HEK293T (cell line): Measurements from ENCODE around the gene RPUSD1.

Source experiments
- ARNT ChIP-seq: fragments of 450-650 bp; IDR thresholded peaks from 2 replicates; pipeline ENCODE4 v1.6.1; 2017; ENCODE audit warnings: mild to moderate bottlenecking
- BHLHE40 ChIP-seq: fragments of 450-650 bp; IDR thresholded peaks from 2 replicates; pipeline ENCODE4 v1.6.1; 2016; ENCODE audit warnings: mild to moderate bottlenecking, moderate library complexity, borderline replicate concordance
- ELF4 ChIP-seq: fragments of 450-650 bp; IDR thresholded peaks from 2 replicates; pipeline ENCODE4 v1.6.1; 2017; ENCODE audit warnings: antibody characterized with exemption
- FOXA1 ChIP-seq: fragments of 450-650 bp; IDR thresholded peaks from 2 replicates; pipeline ENCODE4 v1.6.1; 2016; ENCODE audit warnings: mild to moderate bottlenecking
- FOXK2 ChIP-seq: fragments of 450-650 bp; IDR thresholded peaks from 2 replicates; pipeline ENCODE4 v1.6.1; 2016; ENCODE audit warnings: mild to moderate bottlenecking
- FOXM1 ChIP-seq: fragments of 450-650 bp; IDR thresholded peaks from 2 replicates; pipeline ENCODE4 v1.6.1; 2017; ENCODE audit warnings: mild to moderate bottlenecking, borderline replicate concordance
- HDGF ChIP-seq: fragments of 450-650 bp; IDR thresholded peaks from 2 replicates; pipeline ENCODE4 v1.6.1; 2017; ENCODE audit warnings: antibody characterized with exemption, borderline replicate concordance
- L3MBTL2 ChIP-seq: fragments of 450-650 bp; conservative IDR thresholded peaks from 2 replicates; pipeline ENCODE4 v1.6.1; 2016; ENCODE audit warnings: mild to moderate bottlenecking
- NFRKB ChIP-seq: fragments of 450-650 bp; IDR thresholded peaks from 2 replicates; pipeline ENCODE4 v1.6.1; 2016; ENCODE audit warnings: mild to moderate bottlenecking, moderate library complexity
- SP1 ChIP-seq: fragments of 450-650 bp; IDR thresholded peaks from 2 replicates; pipeline ENCODE4 v1.6.1; 2017
- SUZ12 ChIP-seq: fragments of 450-650 bp; IDR thresholded peaks from 2 replicates; pipeline ENCODE4 v1.6.1; 2016; ENCODE audit warnings: mild to moderate bottlenecking
- TARDBP ChIP-seq: fragments of 450-650 bp; IDR thresholded peaks from 2 replicates; pipeline ENCODE4 v1.6.1; 2016
- ZNF384 ChIP-seq: fragments of 450-650 bp; IDR thresholded peaks from 2 replicates; pipeline ENCODE4 v1.6.1; 2016

DNA sequence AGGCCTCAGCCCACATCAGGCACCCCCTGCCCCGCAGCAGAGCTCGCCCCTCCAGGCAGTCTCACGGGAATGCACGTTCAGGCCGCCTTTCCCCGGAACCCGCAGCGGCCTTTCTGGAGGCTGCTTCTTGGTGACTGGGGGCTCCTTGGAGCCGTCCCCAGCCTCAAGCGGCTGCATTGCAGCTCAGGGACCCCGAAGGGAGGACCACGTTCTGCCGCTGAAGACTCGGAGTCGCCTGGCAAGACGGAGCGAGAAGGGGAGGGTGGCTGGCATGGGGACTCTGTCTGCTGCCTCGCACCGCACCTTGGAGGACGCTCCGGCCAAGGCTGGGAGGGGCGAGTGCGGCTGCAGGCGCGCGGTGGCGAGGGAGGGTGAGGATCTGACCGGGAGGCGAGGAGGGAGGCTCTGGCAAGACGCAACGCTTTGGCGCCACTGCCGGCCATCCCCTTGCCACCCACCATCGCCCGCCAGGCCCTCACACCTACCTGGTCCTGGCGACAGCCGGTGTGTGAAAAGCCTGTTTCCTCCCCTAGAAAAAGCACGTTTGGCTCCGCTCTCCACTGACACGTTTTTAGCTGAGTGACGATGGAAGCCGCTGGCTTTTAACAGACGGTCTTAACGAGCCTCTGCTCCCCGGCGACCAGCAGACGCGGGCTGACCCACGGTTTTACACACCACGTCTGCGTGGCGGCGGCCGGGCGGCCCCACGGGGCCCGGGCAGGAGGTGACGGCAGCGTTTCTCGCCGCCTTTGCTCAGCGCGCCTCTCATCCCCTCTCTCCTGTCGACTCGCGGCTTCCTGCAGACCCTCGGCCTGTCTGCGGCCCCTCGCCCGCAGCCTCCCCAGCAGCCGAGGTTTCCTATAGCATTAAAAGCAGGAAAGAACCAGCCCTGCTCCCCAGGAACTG, 29.1 kb upstream of the RPUSD1 start:
- no peak for TF ChIP-seq TARDBP
- no peak for TF ChIP-seq FOXK2
- no peak for TF ChIP-seq ELF4
- no peak for TF ChIP-seq FOXM1
- TF ChIP-seq L3MBTL2 = no peak
- no peak for TF ChIP-seq FOXA1
- TF ChIP-seq ZNF384 = no peak
- TF ChIP-seq SUZ12 = no peak
- no peak for TF ChIP-seq ARNT
- TF ChIP-seq BHLHE40 = no peak
- no peak for TF ChIP-seq SP1
- no peak for TF ChIP-seq NFRKB
- TF ChIP-seq HDGF = no peak
